ENCODE measurements around the gene AOC3. TPM values are rescaled to one million over a fixed set of nuclear protein-coding genes. Genes with fewer than 3 reads are reported as not detected.

The AOC3 gene
- total and polyA plus RNA-seq, 2 of the 13 experiments (the other 11 are each of a cell fraction or from before 2014, with no cell fraction given) = 8.7 to 51.7 TPM

- TF ChIP-seq CCDC6 (CRISPR knock-in tag; IDR thresholded peaks at IDR 0.05) (no peak), ATF7-NPFF (CRISPR knock-in tag; IDR thresholded peaks at IDR 0.05; ENCODE audit: low read depth) (no peak), KLF11 (CRISPR knock-in tag; IDR thresholded peaks at IDR 0.05) (no peak), MIXL1 (CRISPR knock-in tag; IDR thresholded peaks at IDR 0.05) (peak; percentile 64; the same call in 1 of the 2 replicates), RBM22 (optimal IDR thresholded peaks at IDR 0.05; ENCODE audit: low read length) (no peak), FOXO4 (CRISPR knock-in tag; conservative IDR thresholded peaks at IDR 0.05) (no peak), MEIS1 (CRISPR knock-in tag; IDR thresholded peaks at IDR 0.05; ENCODE audit: borderline replicate concordance) (no peak), RBM39 (IDR thresholded peaks at IDR 0.05; ENCODE audit: low read depth, low read length, poor library complexity, severe bottlenecking) (no peak), ZNF432 (CRISPR knock-in tag; IDR thresholded peaks at IDR 0.05; ENCODE audit: borderline replicate concordance) (no peak), RAD21 (CRISPR knock-in tag; IDR thresholded peaks at IDR 0.05) (0 out of 2 replicates have a peak, but pooled peaks have one; percentile 17), ZNF850 (CRISPR knock-in tag; conservative IDR thresholded peaks at IDR 0.05) (0 out of 2 replicates have a peak, but pooled peaks have one; percentile 31), ATF6 (CRISPR knock-in tag; conservative IDR thresholded peaks at IDR 0.05) (no peak), MTF1 (CRISPR knock-in tag; IDR thresholded peaks at IDR 0.05) (no peak), NFKBIZ (CRISPR knock-in tag; IDR thresholded peaks at IDR 0.05) (no peak), ATAD3A (CRISPR knock-in tag; IDR thresholded peaks at IDR 0.05) (no peak), ADNP (CRISPR knock-in tag; IDR thresholded peaks at IDR 0.05) (no peak), ZEB1 (IDR thresholded peaks at IDR 0.05; ENCODE audit: insufficient replicate concordance, low read depth) (peak; percentile 52)
- TF ChIP-seq, protein P1, sequence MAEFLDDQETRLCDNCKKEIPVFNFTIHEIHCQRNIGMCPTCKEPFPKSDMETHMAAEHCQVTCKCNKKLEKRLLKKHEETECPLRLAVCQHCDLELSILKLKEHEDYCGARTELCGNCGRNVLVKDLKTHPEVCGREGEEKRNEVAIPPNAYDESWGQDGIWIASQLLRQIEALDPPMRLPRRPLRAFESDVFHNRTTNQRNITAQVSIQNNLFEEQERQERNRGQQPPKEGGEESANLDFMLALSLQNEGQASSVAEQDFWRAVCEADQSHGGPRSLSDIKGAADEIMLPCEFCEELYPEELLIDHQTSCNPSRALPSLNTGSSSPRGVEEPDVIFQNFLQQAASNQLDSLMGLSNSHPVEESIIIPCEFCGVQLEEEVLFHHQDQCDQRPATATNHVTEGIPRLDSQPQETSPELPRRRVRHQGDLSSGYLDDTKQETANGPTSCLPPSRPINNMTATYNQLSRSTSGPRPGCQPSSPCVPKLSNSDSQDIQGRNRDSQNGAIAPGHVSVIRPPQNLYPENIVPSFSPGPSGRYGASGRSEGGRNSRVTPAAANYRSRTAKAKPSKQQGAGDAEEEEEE (CRISPR knock-in tag; IDR thresholded peaks at IDR 0.05; ENCODE audit: borderline replicate concordance) = no peak
- TF ChIP-seq, protein P2, sequence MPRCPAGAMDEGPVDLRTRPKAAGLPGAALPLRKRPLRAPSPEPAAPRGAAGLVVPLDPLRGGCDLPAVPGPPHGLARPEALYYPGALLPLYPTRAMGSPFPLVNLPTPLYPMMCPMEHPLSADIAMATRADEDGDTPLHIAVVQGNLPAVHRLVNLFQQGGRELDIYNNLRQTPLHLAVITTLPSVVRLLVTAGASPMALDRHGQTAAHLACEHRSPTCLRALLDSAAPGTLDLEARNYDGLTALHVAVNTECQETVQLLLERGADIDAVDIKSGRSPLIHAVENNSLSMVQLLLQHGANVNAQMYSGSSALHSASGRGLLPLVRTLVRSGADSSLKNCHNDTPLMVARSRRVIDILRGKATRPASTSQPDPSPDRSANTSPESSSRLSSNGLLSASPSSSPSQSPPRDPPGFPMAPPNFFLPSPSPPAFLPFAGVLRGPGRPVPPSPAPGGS (CRISPR knock-in tag; IDR thresholded peaks at IDR 0.05) = no peak
These were observed 40.6 kb downstream of the AOC3 start (continued) for GRCh38 chr17:42891539-42892152.

Measured in HepG2 (cell line).